ENCODE data around the gene TPSAB1. TPM values are rescaled to one million over a fixed set of nuclear protein-coding genes. Genes with fewer than 3 reads are reported as not detected.

TPSAB1 gene
- total RNA-seq, 1 donor from 2014 or later = not detected

DNA sequence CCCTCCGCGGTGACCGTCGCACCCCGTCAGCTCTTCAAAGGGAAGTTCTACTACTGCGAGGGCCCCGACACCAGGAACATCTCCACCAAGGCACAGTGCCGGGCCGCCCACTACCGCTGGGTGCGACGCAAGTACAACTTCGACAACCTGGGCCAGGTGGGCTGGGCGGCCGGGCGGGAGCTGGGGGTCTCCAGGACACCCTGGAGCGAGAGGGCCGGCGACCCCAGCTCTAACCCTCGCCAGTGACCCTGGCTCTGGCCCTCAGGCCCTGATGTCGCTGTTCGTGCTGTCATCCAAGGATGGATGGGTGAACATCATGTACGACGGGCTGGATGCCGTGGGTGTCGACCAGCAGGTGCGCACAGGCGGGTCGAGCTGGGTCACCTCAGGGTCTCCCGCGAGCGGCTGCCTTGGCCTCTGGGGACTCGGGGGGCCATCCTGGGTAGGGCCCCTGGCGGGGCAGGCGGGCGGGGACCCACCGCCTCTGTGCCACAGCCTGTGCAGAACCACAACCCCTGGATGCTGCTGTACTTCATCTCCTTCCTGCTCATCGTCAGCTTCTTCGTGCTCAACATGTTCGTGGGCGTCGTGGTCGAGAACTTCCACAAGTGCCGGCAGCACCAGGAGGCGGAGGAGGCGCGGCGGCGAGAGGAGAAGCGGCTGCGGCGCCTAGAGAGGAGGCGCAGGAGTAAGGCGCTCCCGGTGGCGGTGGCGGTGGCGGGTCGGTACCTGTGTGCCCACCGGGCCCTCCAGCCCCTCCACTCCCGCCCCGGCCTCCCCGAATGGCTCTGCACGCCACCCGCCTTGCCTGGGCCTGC lies 28.8 kb upstream of the TPSAB1 start:
- H3K36me3 Mint-ChIP-seq (ENCODE audit: low read depth) = peaks cover 16% of the 10 kb centered on the region
- no peaks in the 10 kb centered on the region for H3K27me3 Mint-ChIP-seq (ENCODE audit: low read depth)
- TF ChIP-seq, protein P1, sequence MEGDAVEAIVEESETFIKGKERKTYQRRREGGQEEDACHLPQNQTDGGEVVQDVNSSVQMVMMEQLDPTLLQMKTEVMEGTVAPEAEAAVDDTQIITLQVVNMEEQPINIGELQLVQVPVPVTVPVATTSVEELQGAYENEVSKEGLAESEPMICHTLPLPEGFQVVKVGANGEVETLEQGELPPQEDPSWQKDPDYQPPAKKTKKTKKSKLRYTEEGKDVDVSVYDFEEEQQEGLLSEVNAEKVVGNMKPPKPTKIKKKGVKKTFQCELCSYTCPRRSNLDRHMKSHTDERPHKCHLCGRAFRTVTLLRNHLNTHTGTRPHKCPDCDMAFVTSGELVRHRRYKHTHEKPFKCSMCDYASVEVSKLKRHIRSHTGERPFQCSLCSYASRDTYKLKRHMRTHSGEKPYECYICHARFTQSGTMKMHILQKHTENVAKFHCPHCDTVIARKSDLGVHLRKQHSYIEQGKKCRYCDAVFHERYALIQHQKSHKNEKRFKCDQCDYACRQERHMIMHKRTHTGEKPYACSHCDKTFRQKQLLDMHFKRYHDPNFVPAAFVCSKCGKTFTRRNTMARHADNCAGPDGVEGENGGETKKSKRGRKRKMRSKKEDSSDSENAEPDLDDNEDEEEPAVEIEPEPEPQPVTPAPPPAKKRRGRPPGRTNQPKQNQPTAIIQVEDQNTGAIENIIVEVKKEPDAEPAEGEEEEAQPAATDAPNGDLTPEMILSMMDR (IDR thresholded peaks at IDR 0.05) = no peak
- DNase-seq (ENCODE audit: low spot score) = no peak
- H3K4me1 Mint-ChIP-seq (ENCODE audit: low read depth) = no peaks in the 10 kb centered on the region
- H3K4me3 Mint-ChIP-seq (ENCODE audit: unreplicated experiment) = no peak overlapping the region
- no peaks in the 10 kb centered on the region for H3K9me3 Mint-ChIP-seq (ENCODE audit: low read depth)
- no peak overlapping the region for H3K27ac Mint-ChIP-seq (ENCODE audit: unreplicated experiment)

DNA sequence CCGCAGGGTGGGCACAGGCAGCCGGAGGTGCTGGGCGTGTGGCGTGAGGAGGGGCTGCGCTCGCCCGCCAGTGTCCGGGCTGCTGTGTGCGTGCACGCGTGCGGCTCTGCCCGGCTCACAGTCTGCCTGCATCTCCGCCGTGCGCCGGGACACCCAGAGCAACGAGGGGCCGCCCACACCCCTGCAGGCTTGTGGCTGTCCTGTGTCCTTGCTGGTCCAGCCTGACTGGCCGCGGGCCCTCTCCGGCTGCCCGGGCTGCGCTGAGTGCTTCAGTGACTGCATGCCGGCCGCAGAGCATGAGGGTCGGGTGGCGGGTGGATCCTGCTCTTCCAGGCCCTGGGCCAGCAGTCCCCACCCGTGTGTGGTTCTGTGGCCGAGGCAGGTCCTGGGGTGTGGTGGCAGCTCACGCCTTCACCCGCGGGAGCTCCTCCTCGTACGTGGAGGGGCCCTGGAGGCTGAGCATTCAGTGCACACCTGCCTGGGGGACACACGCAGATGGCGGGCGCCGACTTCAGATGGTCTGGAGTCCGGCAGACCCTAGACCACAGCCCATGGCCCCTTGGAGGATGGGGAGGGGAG lies 27.8 kb upstream of the TPSAB1 start:
- no peaks in the 10 kb centered on the region for H3K27me3 Mint-ChIP-seq (ENCODE audit: low read depth)
- DNase-seq (ENCODE audit: low spot score) = no peak
- no peaks in the 10 kb centered on the region for H3K9me3 Mint-ChIP-seq (ENCODE audit: low read depth)
- H3K4me1 Mint-ChIP-seq (ENCODE audit: low read depth) = no peaks in the 10 kb centered on the region
- H3K36me3 Mint-ChIP-seq (ENCODE audit: low read depth) = peaks cover 19% of the 10 kb centered on the region
- H3K4me3 Mint-ChIP-seq (ENCODE audit: unreplicated experiment) = no peak overlapping the region
- TF ChIP-seq, protein P1 (IDR thresholded peaks at IDR 0.05) = no peak
- no peak overlapping the region for H3K27ac Mint-ChIP-seq (ENCODE audit: unreplicated experiment)

DNA sequence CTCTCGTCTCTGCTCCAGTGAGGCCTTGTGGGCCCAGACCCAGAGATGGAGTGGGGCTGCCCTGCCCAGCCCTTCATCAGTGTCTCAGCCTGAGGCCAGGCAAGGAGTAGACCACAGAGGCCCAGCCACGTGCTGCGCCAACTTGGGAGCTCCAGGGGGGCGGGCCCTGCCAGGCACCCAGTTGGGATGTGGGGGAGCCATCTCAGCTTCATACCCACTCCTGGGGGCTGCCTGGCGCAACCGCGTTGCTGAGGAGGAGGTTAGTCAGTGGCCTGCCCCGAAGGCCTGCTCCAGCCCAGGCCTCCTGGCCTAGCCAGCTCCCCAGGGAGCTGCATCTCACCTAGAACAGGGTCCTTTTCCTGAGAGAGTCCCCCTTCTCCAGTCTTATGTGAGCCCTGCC lies 27.3 kb upstream of the TPSAB1 start:
- Mint-ChIP-seq H3K27ac (ENCODE audit: unreplicated experiment) (no peak overlapping the region), H3K36me3 (ENCODE audit: low read depth) (peaks cover 19% of the 10 kb centered on the region), H3K9me3 (ENCODE audit: low read depth) (no peaks in the 10 kb centered on the region), H3K27me3 (ENCODE audit: low read depth) (no peaks in the 10 kb centered on the region), H3K4me1 (ENCODE audit: low read depth) (no peaks in the 10 kb centered on the region), H3K4me3 (ENCODE audit: unreplicated experiment) (no peak overlapping the region)
- DNase-seq (ENCODE audit: low spot score) = no peak
- TF ChIP-seq, protein P1 (IDR thresholded peaks at IDR 0.05) = no peak

DNA sequence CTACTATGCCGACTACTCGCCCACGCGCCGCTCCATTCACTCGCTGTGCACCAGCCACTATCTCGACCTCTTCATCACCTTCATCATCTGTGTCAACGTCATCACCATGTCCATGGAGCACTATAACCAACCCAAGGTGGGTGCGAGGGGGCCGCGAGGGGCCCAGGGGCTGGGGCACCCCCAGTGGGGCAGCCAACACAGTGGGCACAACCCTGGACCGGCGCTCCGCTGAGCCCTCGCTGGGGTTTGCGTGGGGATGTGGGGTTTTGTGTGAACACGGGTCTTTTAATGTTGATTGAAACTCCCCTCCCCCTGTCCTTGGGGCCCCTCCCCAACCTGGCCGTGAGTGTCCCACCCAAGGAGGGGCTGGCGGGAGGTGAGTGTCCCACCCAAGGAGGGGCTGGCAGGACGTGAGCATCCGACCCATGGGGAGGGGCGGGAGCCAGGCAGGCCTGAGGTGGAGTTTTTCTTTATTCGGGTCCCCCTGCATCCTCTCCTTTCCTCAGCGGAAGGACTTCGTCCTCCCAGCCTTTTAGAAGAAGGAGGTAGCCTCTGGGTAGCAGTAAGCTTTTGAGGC lies 26.6 kb upstream of the TPSAB1 start:
- TF ChIP-seq, protein P1 (IDR thresholded peaks at IDR 0.05) = no peak
- Mint-ChIP-seq H3K4me3 (ENCODE audit: unreplicated experiment) (no peak overlapping the region), H3K27ac (ENCODE audit: unreplicated experiment) (no peak overlapping the region), H3K36me3 (ENCODE audit: low read depth) (peaks cover 18% of the 10 kb centered on the region), H3K9me3 (ENCODE audit: low read depth) (no peaks in the 10 kb centered on the region), H3K4me1 (ENCODE audit: low read depth) (no peaks in the 10 kb centered on the region), H3K27me3 (ENCODE audit: low read depth) (no peaks in the 10 kb centered on the region)
- no peak for DNase-seq (ENCODE audit: low spot score)

DNA sequence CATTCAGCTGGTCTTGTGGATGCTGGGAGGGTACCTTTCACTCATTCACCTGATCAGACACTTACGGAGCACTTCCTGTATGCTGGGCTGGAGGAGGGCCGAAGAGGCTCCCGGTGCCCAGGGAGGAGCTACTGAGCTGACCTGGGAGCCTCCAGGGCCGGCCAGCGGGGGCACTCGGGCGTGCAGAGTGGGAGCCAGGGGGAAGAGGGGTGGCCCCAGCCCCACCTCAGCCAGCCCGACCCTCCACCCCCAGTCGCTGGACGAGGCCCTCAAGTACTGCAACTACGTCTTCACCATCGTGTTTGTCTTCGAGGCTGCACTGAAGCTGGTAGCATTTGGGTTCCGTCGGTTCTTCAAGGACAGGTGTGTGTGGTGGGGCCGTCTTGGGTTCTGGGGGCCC lies 25.8 kb upstream of the TPSAB1 start:
- Mint-ChIP-seq H3K4me3 (ENCODE audit: unreplicated experiment) (no peak overlapping the region), H3K4me1 (ENCODE audit: low read depth) (no peaks in the 10 kb centered on the region), H3K27me3 (ENCODE audit: low read depth) (no peaks in the 10 kb centered on the region), H3K9me3 (ENCODE audit: low read depth) (no peaks in the 10 kb centered on the region), H3K36me3 (ENCODE audit: low read depth) (peaks cover 14% of the 10 kb centered on the region), H3K27ac (ENCODE audit: unreplicated experiment) (no peak overlapping the region)
- DNase-seq (ENCODE audit: low spot score) = no peak
- TF ChIP-seq, protein P1 (IDR thresholded peaks at IDR 0.05) = no peak

Measured in chondrocyte (in vitro differentiated cells).